SJCRH30 (cell line): ENCODE data around the gene TNNC1. TPM values are rescaled to one million over a fixed set of nuclear protein-coding genes. Genes with fewer than 3 reads are reported as not detected.
A peak's percentile ranks its signal among the peaks of the same experiment; 100 is the strongest.

Experiments
- DNase-seq, 2 experiments: peaks; one replicate each; pipeline ENCODE4 v3.0.0-alpha.2; 2015 to 2020
- H3K27ac ChIP-seq: fragments of 250-450 bp; sonication (Bioruptor Pico); 2 replicates; pipeline ENCODE4 v1.5.1; 2020; ENCODE audit warnings: mild to moderate bottlenecking, moderate library complexity
- H3K27me3 ChIP-seq: fragments of 250-450 bp; sonication (Bioruptor Pico); 2 replicates; pipeline ENCODE4 v1.5.1; 2020; ENCODE audit warnings: mild to moderate bottlenecking, moderate library complexity
- H3K36me3 ChIP-seq: fragments of 250-450 bp; sonication (Bioruptor Pico); 2 replicates; pipeline ENCODE4 v1.5.1; 2020; ENCODE audit warnings: mild to moderate bottlenecking, moderate library complexity
- H3K4me1 ChIP-seq: fragments of 250-450 bp; sonication (Bioruptor Pico); 2 replicates; pipeline ENCODE4 v1.5.1; 2020; ENCODE audit warnings: mild to moderate bottlenecking, moderate library complexity
- H3K4me3 ChIP-seq: fragments of 250-450 bp; sonication (Bioruptor Pico); 2 replicates; pipeline ENCODE4 v1.5.1; 2020; ENCODE audit warnings: mild to moderate bottlenecking, moderate library complexity
- H3K9me3 ChIP-seq: fragments of 250-450 bp; sonication (Bioruptor Pico); replicated peaks from 2 replicates; pipeline ENCODE4 v1.5.1; 2020; ENCODE audit warnings: mild to moderate bottlenecking, moderate library complexity
- total RNA-seq: library from RNA; depleted of rRNA; stranded (reverse); fragments of >200 nt; shearing (Covaris generic); gene quantifications from 2 replicates; pipeline ENCODE4 v1.2.3, GENCODE V29; 2014

TNNC1 gene
- total RNA-seq, 1 experiment from 2014 or later, result 8.5 TPM

GRCh38 chr3:52489453-52489852, 35.6 kb upstream of the TNNC1 start:
- H3K4me1 ChIP-seq, result no peaks in the 10 kb centered on the region
- no peaks in the 10 kb centered on the region for H3K27me3 ChIP-seq
- H3K27ac ChIP-seq, result no peak overlapping the region
- H3K9me3 ChIP-seq, result no peaks in the 10 kb centered on the region
- no peak for DNase-seq
- peaks cover 27% of the 10 kb centered on the region for H3K36me3 ChIP-seq
- no peak overlapping the region for H3K4me3 ChIP-seq

DNA sequence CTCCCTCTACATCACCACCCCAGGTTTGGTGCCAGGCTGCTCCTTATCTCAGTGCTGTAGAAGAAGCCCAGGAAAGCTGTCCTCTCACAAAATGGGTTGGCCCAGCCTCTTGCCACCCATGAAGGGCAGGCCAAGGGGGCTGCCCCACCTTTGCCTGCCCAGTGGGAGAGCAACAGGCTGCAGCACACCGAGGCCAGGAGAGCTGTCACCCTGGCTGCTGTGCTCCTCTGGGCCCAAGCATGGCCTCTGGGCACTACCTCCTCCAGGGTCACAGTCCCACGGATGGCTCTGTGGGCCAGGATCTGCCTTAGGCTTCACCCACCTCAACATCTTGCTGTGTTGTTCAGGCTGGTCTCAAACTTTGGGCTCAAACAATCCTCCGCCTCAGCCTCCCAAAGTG, 34.9 kb upstream of the TNNC1 start:
- Histone ChIP-seq H3K36me3 (peaks cover 27% of the 10 kb centered on the region), H3K4me1 (no peaks in the 10 kb centered on the region; the same call in 1 of the 2 replicates), H3K27me3 (no peaks in the 10 kb centered on the region), H3K27ac (no peak overlapping the region), H3K9me3 (no peaks in the 10 kb centered on the region), H3K4me3 (no peak overlapping the region)
- no peak for DNase-seq

DNA sequence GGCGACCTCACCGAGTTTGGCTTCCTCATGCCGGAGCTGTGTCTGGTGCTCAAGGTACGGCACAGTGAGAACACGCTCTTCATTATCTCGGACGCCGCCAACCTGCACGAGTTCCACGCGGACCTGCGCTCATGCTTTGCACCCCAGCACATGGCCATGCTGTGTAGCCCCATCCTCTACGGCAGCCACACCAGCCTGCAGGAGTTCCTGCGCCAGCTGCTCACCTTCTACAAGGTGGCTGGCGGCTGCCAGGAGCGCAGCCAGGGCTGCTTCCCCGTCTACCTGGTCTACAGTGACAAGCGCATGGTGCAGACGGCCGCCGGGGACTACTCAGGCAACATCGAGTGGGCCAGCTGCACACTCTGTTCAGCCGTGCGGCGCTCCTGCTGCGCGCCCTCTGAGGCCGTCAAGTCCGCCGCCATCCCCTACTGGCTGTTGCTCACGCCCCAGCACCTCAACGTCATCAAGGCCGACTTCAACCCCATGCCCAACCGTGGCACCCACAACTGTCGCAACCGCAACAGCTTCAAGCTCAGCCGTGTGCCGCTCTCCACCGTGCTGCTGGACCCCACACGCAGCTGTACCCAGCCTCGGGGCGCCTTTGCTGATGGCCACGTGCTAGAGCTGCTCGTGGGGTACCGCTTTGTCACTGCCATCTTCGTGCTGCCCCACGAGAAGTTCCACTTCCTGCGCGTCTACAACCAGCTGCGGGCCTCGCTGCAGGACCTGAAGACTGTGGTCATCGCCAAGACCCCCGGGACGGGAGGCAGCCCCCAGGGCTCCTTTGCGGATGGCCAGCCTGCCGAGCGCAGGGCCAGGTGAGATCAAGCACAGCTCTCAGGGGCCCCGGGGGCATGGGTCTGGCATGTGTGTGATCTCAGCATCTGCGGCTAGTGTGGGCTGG, 34.2 kb upstream of the TNNC1 start:
- no peaks in the 10 kb centered on the region for H3K9me3 ChIP-seq
- H3K4me1 ChIP-seq, result no peaks in the 10 kb centered on the region; the same call in 1 of the 2 replicates
- H3K27me3 ChIP-seq, result no peaks in the 10 kb centered on the region
- peaks cover 27% of the 10 kb centered on the region for H3K36me3 ChIP-seq
- DNase-seq, result no peak
- H3K27ac ChIP-seq, result no peak overlapping the region
- no peak overlapping the region for H3K4me3 ChIP-seq

DNA sequence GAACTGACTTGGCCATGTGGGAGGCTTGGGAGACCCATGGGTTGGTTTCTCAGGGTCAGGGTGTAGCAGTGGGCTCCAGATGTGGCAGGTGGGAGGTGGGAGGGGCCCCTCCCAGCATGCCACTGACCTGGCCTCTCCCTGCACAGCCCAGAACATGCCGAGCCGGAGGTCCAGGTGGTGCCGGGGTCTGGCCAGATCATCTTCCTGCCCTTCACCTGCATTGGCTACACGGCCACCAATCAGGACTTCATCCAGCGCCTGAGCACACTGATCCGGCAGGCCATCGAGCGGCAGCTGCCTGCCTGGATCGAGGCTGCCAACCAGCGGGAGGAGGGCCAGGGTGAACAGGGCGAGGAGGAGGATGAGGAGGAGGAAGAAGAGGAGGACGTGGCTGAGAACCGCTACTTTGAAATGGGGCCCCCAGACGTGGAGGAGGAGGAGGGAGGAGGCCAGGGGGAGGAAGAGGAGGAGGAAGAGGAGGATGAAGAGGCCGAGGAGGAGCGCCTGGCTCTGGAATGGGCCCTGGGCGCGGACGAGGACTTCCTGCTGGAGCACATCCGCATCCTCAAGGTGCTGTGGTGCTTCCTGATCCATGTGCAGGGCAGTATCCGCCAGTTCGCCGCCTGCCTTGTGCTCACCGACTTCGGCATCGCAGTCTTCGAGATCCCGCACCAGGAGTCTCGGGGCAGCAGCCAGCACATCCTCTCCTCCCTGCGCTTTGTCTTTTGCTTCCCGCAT, 33.4 kb upstream of the TNNC1 start:
- H3K36me3 ChIP-seq, result peaks cover 27% of the 10 kb centered on the region
- no peak for DNase-seq
- H3K4me1 ChIP-seq, result no peaks in the 10 kb centered on the region; the same call in 1 of the 2 replicates
- H3K27ac ChIP-seq, result no peak overlapping the region
- H3K9me3 ChIP-seq, result no peaks in the 10 kb centered on the region
- H3K27me3 ChIP-seq, result no peaks in the 10 kb centered on the region
- H3K4me3 ChIP-seq, result no peak overlapping the region

DNA sequence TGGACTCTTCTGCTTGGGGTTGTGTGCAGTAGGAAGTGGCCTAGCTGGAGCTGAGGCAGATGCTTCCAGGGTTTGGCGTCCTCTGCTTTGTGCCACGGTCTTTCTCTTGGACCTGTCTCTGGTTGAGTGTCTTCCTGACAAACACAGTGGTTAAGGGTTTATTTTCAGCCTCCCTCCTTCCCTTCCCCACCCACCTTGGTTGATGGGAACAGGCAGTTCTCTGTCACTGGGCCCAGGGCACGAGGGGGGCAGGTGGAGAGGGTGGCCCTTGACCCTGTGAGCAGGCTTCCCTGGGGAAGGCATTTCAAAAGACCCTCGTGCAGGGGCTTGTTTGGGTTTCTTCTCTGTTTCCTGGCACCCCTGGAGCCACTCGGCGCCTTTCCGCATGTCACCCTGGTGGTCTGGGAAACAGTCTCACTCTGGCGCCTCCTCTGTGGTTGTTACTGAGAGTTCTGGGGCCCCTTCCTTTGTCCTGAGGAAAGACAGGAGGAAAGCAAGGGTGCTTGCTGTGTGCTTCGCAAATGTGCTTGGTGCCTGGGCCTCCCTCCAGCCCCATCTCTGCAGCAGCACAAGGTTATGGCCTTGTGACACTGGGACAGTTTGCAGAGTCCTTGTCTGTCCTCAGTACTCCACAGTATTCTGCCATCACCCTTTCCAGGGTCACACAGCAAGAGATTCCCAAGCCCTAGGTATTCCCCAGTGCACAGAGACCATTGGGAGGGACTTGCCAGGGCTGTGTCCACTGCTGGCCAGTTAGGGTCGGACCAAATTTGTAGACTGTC, 31.0 kb upstream of the TNNC1 start:
- no peak overlapping the region for H3K4me3 ChIP-seq
- H3K27me3 ChIP-seq, result no peaks in the 10 kb centered on the region
- peaks cover 26% of the 10 kb centered on the region for H3K36me3 ChIP-seq
- no peak for DNase-seq
- H3K4me1 ChIP-seq, result no peaks in the 10 kb centered on the region; the same call in 1 of the 2 replicates
- H3K27ac ChIP-seq, result no peak overlapping the region
- no peaks in the 10 kb centered on the region for H3K9me3 ChIP-seq

DNA sequence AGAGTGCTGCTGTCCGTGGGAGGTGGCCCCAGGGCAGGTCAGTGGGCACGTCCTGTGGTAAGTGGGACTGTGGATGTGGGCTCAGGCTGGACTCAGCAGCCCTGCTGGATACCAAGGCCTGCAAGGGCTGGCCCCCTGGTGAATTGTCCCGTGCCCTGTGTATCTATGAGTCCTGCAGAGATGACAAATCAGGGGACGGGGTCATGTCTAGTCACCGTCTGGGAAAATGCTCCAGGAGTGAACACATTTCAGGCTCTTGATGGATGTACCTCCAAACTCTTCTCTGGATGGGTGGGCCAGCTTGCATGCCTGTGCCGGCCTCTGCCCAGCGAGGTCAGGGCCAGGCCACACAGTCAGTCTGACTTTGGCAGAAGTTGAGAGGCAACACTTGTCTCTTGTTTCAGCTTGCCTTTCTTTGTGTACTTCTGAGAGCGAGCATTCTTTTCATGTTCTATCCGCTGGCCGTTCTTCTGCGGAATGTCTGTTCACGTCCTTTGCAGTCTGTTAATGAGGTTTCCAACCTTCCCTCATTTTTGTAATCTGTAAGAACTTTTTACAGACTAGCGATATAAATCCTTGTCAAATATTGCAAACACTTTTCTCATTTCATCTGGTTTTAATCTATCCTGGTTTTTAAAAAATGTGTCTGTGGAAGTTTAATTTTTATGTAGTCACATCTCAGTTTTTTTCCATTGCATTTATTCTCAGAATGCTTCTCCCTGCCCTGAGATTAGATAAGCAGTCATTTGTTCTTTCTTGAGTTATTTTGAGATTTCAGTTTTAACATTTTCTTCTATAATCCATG, 29.9 kb upstream of the TNNC1 start:
- Histone ChIP-seq H3K36me3 (peaks cover 30% of the 10 kb centered on the region), H3K27me3 (no peaks in the 10 kb centered on the region), H3K9me3 (no peaks in the 10 kb centered on the region), H3K4me1 (no peaks in the 10 kb centered on the region; the same call in 1 of the 2 replicates), H3K4me3 (no peak overlapping the region), H3K27ac (no peak overlapping the region)
- no peak for DNase-seq

DNA sequence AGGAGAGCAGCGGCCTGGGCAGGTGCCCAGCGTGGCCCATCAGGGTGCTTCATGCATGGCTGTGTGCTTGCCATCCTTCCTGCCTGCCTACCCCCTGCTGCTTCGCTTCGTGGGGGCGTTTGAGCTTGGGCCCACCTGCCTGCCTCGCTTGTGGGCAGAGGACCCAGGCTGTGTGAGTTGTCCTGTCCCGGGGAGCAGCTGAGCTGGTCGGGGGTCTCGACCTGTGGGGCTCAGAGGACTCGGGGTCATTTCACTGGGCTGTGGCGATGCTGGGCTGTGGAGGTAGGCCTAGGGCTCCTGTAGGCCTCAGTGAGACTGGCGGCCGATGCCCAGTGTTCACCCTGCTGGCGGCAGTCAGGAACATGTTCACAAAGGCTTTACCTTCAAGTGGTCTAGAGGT, 29.2 kb upstream of the TNNC1 start:
- no peaks in the 10 kb centered on the region for H3K9me3 ChIP-seq
- peaks cover 31% of the 10 kb centered on the region for H3K36me3 ChIP-seq
- H3K4me1 ChIP-seq, result no peaks in the 10 kb centered on the region; the same call in 1 of the 2 replicates
- H3K4me3 ChIP-seq, result no peak overlapping the region
- DNase-seq, result no peak
- no peak overlapping the region for H3K27ac ChIP-seq
- H3K27me3 ChIP-seq, result no peaks in the 10 kb centered on the region

- H3K4me1 ChIP-seq, result no peaks in the 10 kb centered on the region; the same call in 1 of the 2 replicates
- H3K4me3 ChIP-seq, result no peak overlapping the region
- H3K27me3 ChIP-seq, result no peaks in the 10 kb centered on the region
- H3K36me3 ChIP-seq, result peaks cover 36% of the 10 kb centered on the region
- no peak overlapping the region for H3K27ac ChIP-seq
- no peaks in the 10 kb centered on the region for H3K9me3 ChIP-seq
- DNase-seq, result peak in 1 of 2 experiments; percentile 26
Observed at GRCh38 chr3:52481819-52482521, 28.1 kb upstream of the TNNC1 start.

DNA sequence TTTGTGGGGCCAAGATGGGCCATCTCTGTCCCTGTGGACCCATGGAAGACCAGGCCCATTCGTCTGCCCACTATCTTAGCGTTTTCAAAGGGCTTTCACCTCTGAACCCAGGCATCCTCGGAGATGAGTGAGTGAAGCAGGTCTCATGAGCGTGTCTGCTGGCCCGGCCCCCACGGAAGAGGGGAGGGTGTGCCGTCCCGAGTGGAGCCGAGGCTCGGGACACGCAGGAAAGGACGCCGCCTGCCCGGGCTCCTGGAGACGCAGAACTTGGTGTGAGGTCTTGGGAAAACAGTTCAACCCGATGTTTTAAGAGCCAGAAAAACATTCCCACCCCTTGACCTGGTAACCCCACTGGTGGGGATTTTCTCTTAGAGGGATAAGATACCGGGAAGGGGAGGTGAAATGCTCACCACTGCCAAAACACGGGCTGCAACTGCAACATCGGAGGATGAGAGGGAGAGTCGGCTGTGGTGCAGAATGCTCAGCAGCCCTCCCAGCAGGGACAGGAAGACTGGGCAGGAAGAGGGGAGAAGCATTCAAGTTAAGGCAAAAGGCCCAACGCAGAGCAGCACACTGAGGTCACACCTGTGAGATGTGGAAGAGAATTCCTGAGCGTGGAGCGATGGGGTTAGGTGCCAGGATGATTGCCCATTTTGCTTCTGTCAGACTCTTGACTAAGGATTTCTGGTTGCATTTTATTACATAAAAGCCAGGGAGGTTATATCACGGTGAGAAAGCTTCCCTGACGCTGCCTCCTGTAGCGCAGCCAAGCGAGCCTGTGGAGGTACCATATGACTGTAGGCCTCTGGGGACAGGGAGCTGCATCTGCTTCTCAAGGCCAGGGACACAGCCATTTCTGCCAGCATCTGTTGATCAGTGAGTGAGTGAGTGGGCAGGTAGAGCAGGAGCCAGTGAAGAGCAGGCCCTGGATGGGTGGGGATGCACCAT, 27.2 kb upstream of the TNNC1 start:
- Histone ChIP-seq H3K27ac (no peak overlapping the region), H3K4me1 (no peaks in the 10 kb centered on the region; the same call in 1 of the 2 replicates), H3K27me3 (no peaks in the 10 kb centered on the region), H3K9me3 (no peaks in the 10 kb centered on the region), H3K4me3 (no peak overlapping the region), H3K36me3 (peaks cover 43% of the 10 kb centered on the region)
- DNase-seq, result no peak

GRCh38 chr3:52479877-52480575, 26.2 kb upstream of the TNNC1 start:
- Histone ChIP-seq H3K4me3 (no peak overlapping the region), H3K36me3 (peaks cover 47% of the 10 kb centered on the region), H3K27me3 (no peaks in the 10 kb centered on the region), H3K27ac (no peak overlapping the region), H3K9me3 (no peaks in the 10 kb centered on the region), H3K4me1 (no peaks in the 10 kb centered on the region; the same call in 1 of the 2 replicates)
- no peak for DNase-seq

DNA sequence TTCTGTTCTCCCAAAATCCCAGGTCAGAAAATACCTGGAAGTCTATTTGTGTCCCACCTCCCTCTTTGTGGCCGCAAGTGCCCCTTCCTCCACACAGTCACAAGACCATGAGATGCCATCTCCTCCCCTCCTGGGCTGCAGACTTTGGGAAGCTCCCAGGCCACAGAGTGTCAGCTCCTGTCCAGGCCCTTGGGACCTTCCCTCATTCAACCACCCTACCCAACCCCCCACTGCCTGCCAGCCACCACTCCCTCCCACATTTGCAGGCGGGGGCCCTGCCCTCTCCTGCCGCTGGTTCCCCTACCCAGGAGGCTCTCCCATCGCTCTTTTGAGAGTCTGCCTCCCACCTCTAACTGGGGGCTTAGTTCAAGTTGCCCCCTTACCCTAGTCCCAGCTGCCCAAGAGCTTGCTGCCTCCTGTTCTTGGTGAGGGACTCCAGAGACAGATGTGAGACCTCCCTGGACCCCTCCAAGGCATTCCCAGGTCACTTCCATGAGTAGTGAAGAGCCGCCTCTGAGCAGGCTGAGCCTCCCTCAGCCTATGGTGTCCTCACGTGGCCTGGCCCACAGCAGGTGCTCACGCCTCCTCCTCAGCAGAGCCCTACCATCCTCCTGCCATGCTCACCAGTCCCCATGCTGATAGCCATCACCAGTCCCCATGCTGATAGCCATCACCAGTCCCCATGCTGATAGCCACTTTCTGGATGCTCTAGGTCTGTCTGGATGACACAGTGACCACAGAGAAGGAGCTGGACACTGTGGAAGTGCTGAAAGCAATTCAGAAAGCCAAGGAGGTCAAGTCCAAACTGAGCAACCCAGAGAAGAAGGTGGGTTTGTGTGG, 25.4 kb upstream of the TNNC1 start:
- no peak for DNase-seq
- peaks cover 52% of the 10 kb centered on the region for H3K36me3 ChIP-seq

GRCh38 chr3:52477796-52478095, 23.9 kb upstream of the TNNC1 start:
- no peak overlapping the region for H3K27ac ChIP-seq
- no peaks in the 10 kb centered on the region for H3K9me3 ChIP-seq
- no peaks in the 10 kb centered on the region for H3K27me3 ChIP-seq
- H3K36me3 ChIP-seq, result peaks cover 64% of the 10 kb centered on the region
- DNase-seq, result no peak
- H3K4me1 ChIP-seq, result no peaks in the 10 kb centered on the region
- H3K4me3 ChIP-seq, result no peak overlapping the region

More for the DNA sequence above, 25.4 kb upstream of the TNNC1 start:
- H3K27me3 ChIP-seq, result no peaks in the 10 kb centered on the region
- no peaks in the 10 kb centered on the region; the same call in 1 of the 2 replicates for H3K4me1 ChIP-seq
- H3K4me3 ChIP-seq, result no peak overlapping the region
- H3K27ac ChIP-seq, result no peak overlapping the region
- H3K9me3 ChIP-seq, result no peaks in the 10 kb centered on the region
